ENCODE measurements around the gene EEF1A1. TPM values are rescaled to one million over a fixed set of nuclear protein-coding genes. Genes with fewer than 3 reads are reported as not detected.
"Not testable (repeated sequence)": the region's sequence is repeated elsewhere in the genome, so short reads cannot be mapped to it uniquely, and the experiment has no call there.

The EEF1A1 gene
- total RNA-seq, 1 donor from 2014 or later: 13,000 TPM

- H3K9me3 Mint-ChIP-seq (ENCODE audit: unreplicated experiment): no peaks in the 10 kb centered on the region
- no peak overlapping the region for H3K4me3 Mint-ChIP-seq (ENCODE audit: unreplicated experiment)
- no peak for TF ChIP-seq CTCF (IDR thresholded peaks at IDR 0.05; ENCODE audit: unreplicated experiment)
- no peak overlapping the region for H3K27ac Mint-ChIP-seq (ENCODE audit: unreplicated experiment)
- no peaks in the 10 kb centered on the region for H3K4me1 Mint-ChIP-seq (ENCODE audit: unreplicated experiment)
- no peaks in the 10 kb centered on the region for H3K36me3 Mint-ChIP-seq (ENCODE audit: low read depth, unreplicated experiment)
- H3K27me3 Mint-ChIP-seq (ENCODE audit: unreplicated experiment): no peaks in the 10 kb centered on the region
- DNase-seq (ENCODE audit: low spot score): no peak
These were observed 38.0 kb upstream of the EEF1A1 start for GRCh38 chr6:73558624-73559398.

- no peak for TF ChIP-seq CTCF (IDR thresholded peaks at IDR 0.05; ENCODE audit: unreplicated experiment)
- no peaks in the 10 kb centered on the region for H3K4me1 Mint-ChIP-seq (ENCODE audit: unreplicated experiment)
- DNase-seq (ENCODE audit: low spot score): no peak
- no peak overlapping the region for H3K27ac Mint-ChIP-seq (ENCODE audit: unreplicated experiment)
- H3K9me3 Mint-ChIP-seq (ENCODE audit: unreplicated experiment): no peaks in the 10 kb centered on the region
- H3K36me3 Mint-ChIP-seq (ENCODE audit: low read depth, unreplicated experiment): no peaks in the 10 kb centered on the region
- no peaks in the 10 kb centered on the region for H3K27me3 Mint-ChIP-seq (ENCODE audit: unreplicated experiment)
- H3K4me3 Mint-ChIP-seq (ENCODE audit: unreplicated experiment): no peak overlapping the region
These were observed 36.0 kb upstream of the EEF1A1 start for GRCh38 chr6:73556836-73557235.

GRCh38 chr6:73555380-73555949 is 34.6 kb upstream of the EEF1A1 start:
- not testable (repeated sequence) for H3K27me3 Mint-ChIP-seq (ENCODE audit: unreplicated experiment); H3K9me3 Mint-ChIP-seq (ENCODE audit: unreplicated experiment); H3K36me3 Mint-ChIP-seq (ENCODE audit: low read depth, unreplicated experiment); H3K27ac Mint-ChIP-seq (ENCODE audit: unreplicated experiment); H3K4me3 Mint-ChIP-seq (ENCODE audit: unreplicated experiment); DNase-seq (ENCODE audit: low spot score); H3K4me1 Mint-ChIP-seq (ENCODE audit: unreplicated experiment)

GRCh38 chr6:73551115-73551514 is 30.3 kb upstream of the EEF1A1 start:
- H3K36me3 Mint-ChIP-seq (ENCODE audit: low read depth, unreplicated experiment); H3K9me3 Mint-ChIP-seq (ENCODE audit: unreplicated experiment); H3K27me3 Mint-ChIP-seq (ENCODE audit: unreplicated experiment); H3K4me1 Mint-ChIP-seq (ENCODE audit: unreplicated experiment); H3K4me3 Mint-ChIP-seq (ENCODE audit: unreplicated experiment); DNase-seq (ENCODE audit: low spot score); H3K27ac Mint-ChIP-seq (ENCODE audit: unreplicated experiment): not testable (repeated sequence)

- Mint-ChIP-seq H3K4me3 (ENCODE audit: unreplicated experiment) (no peak overlapping the region), H3K4me1 (ENCODE audit: unreplicated experiment) (no peaks in the 10 kb centered on the region), H3K36me3 (ENCODE audit: low read depth, unreplicated experiment) (no peaks in the 10 kb centered on the region), H3K9me3 (ENCODE audit: unreplicated experiment) (no peaks in the 10 kb centered on the region), H3K27ac (ENCODE audit: unreplicated experiment) (no peak overlapping the region), H3K27me3 (ENCODE audit: unreplicated experiment) (no peaks in the 10 kb centered on the region)
- TF ChIP-seq CTCF (IDR thresholded peaks at IDR 0.05; ENCODE audit: unreplicated experiment): no peak
- DNase-seq (ENCODE audit: low spot score): no peak
These were observed 27.9 kb upstream of the EEF1A1 start for GRCh38 chr6:73548458-73549446.

Data from endothelial cell (in vitro differentiated cells).